SK-N-SH (cell line): ENCODE measurements around the gene PBX1. TPM values are rescaled to one million over a fixed set of nuclear protein-coding genes. Genes with fewer than 3 reads are reported as not detected.
A peak's percentile ranks its signal among the peaks of the same experiment; 100 is the strongest.

Source experiments
- CTCF ChIA-PET: fragments of 300-600, 350-600 bp; formaldehyde crosslinking; extraction: SDS; loops from one replicate; lab custom pipeline; 2021; lab: Yijun Ruan, JAX
- POLR2A ChIA-PET: fragments of 350-600 bp; sonication (Branson Sonifier 250); formaldehyde crosslinking; extraction: SDS; loops from one replicate; lab custom pipeline; 2020; ENCODE audit warnings: antibody characterized with exemption, inconsistent platforms; lab: Yijun Ruan, JAX
- DNase-seq: peaks from one replicate; pipeline ENCODE4 v3.0.0; 2012
- H2AFZ ChIP-seq: fragments of 200-600 bp; sonication (generic); 2 replicates; pipeline ENCODE4 v1.8.1; 2016; ENCODE audit warnings: antibody characterized with exemption, mild to moderate bottlenecking, low read depth
- H3F3A ChIP-seq: fragments of 200-600 bp; sonication (generic); replicated peaks from 2 replicates; pipeline ENCODE3; 2016; ENCODE audit warnings: antibody characterized with exemption, mild to moderate bottlenecking; ENCODE audit not compliant: insufficient read depth
- H3K27ac ChIP-seq, 2 experiments: fragments of 200-500 bp in 1 of 2; fragments of 200-600 bp in 1 of 2; sonication (Bioruptor generic) in 1 of 2; sonication (generic), shearing (Covaris generic) in 1 of 2; 2 replicates each; pipeline versions ENCODE4 v1.5.1 to v1.6.1; 2014 to 2016; ENCODE audit warnings: low read depth in 2 of 2, inconsistent platforms in 1 of 2, low read length in 1 of 2, mild to moderate bottlenecking in 1 of 2, mixed read lengths in 1 of 2
- H3K27me3 ChIP-seq: fragments of 200-600 bp; sonication (generic), shearing (Covaris generic); 2 replicates; pipeline ENCODE4 v1.6.1; 2016; ENCODE audit warnings: mixed run types; ENCODE audit not compliant: insufficient read depth
- H3K36me3 ChIP-seq, 2 experiments: fragments of 200-500 bp in 1 of 2; fragments of 200-600 bp in 1 of 2; sonication (Bioruptor generic) in 1 of 2; sonication (generic) in 1 of 2; replicated peaks in 1 of 2; 2 replicates each; pipeline versions ENCODE3 to v1.5.1; 2014 to 2016; ENCODE audit warnings: low read length in 1 of 2, mild to moderate bottlenecking in 1 of 2; ENCODE audit not compliant: insufficient read depth in 2 of 2, control insufficient read depth in 1 of 2
- H3K4me1 ChIP-seq, 2 experiments: fragments of 200-500 bp in 1 of 2; fragments of 200-600 bp in 1 of 2; sonication (Bioruptor generic) in 1 of 2; sonication (generic), shearing (Covaris generic) in 1 of 2; 2 replicates each; pipeline versions ENCODE4 v1.5.1 to v1.6.1; 2014 to 2016; ENCODE audit warnings: low read depth in 1 of 2, low read length in 1 of 2, mixed run types in 1 of 2; ENCODE audit not compliant: insufficient read depth in 2 of 2, control insufficient read depth in 1 of 2
- H3K4me2 ChIP-seq: fragments of 200-600 bp; sonication (generic), shearing (Covaris generic); 2 replicates; pipeline ENCODE4 v1.6.1; 2017; ENCODE audit warnings: mixed run types
- H3K4me3 ChIP-seq, 2 experiments: fragments of 200-500 bp in 1 of 2; fragments of 200-600 bp in 1 of 2; sonication (Bioruptor generic) in 1 of 2; sonication (generic), shearing (Covaris generic) in 1 of 2; 2 replicates each; pipeline versions ENCODE4 v1.5.1 to v1.8.1; 2014 to 2016; ENCODE audit warnings: low read depth in 2 of 2, inconsistent platforms in 1 of 2, low read length in 1 of 2, mild to moderate bottlenecking in 1 of 2, mixed read lengths in 1 of 2, moderate library complexity in 1 of 2
- H3K79me2 ChIP-seq: fragments of 200-600 bp; sonication (generic); 2 replicates; pipeline ENCODE4 v1.8.1; 2017; ENCODE audit warnings: mild to moderate bottlenecking; ENCODE audit not compliant: insufficient read depth
- H3K9ac ChIP-seq: fragments of 200-600 bp; sonication (generic); 2 replicates; pipeline ENCODE4 v1.6.1; 2017; ENCODE audit warnings: mixed run types
- H3K9me2 ChIP-seq: fragments of 200-600 bp; sonication (generic); 2 replicates; pipeline ENCODE4 v1.6.1; 2017; ENCODE audit warnings: mixed run types
- H3K9me3 ChIP-seq: fragments of 200-600 bp; sonication (generic); 2 replicates; pipeline ENCODE4 v1.6.1; 2017; ENCODE audit warnings: mixed run types, mild to moderate bottlenecking, moderate library complexity
- H4K20me1 ChIP-seq: fragments of 200-600 bp; sonication (generic); 2 replicates; pipeline ENCODE4 v1.6.1; 2017; ENCODE audit warnings: mild to moderate bottlenecking, mixed run types; ENCODE audit not compliant: insufficient read depth
- CTCF ChIP-seq: fragments of 200-600 bp; sonication (generic); IDR thresholded peaks from 2 replicates; pipeline ENCODE4 v1.6.1; 2017; ENCODE audit warnings: antibody characterized with exemption, mild to moderate bottlenecking, moderate library complexity
- EZH2phosphoT487 ChIP-seq: fragments of 200-600 bp; sonication (generic); IDR thresholded peaks from 2 replicates; pipeline ENCODE4 v1.6.1; 2017; ENCODE audit warnings: low read depth, mixed run types, mild to moderate bottlenecking, antibody characterized with exemption, moderate library complexity, borderline replicate concordance
- FOSL2 ChIP-seq: IDR thresholded peaks from 2 replicates; pipeline ENCODE4 v1.4.0; 2012; ENCODE audit warnings: low read depth, mild to moderate bottlenecking, moderate library complexity, borderline replicate concordance
- FOXM1 ChIP-seq: IDR thresholded peaks from 2 replicates; pipeline ENCODE4 v1.4.0; 2012; ENCODE audit warnings: low read depth, mild to moderate bottlenecking
- GABPA ChIP-seq: IDR thresholded peaks from 2 replicates; pipeline ENCODE4 v1.4.0; 2012; ENCODE audit warnings: low read depth, mild to moderate bottlenecking
- GATA2 ChIP-seq: sonication (generic); formaldehyde crosslinking; IDR thresholded peaks from 2 replicates; pipeline ENCODE4 v1.5.0; 2020; ENCODE audit warnings: mild to moderate bottlenecking, missing genetic modification reagents
- IRF3 ChIP-seq: fragments of 150-350 bp; IDR thresholded peaks from 2 replicates; pipeline ENCODE4 v1.6.1; 2016; ENCODE audit warnings: mild to moderate bottlenecking, low read depth, low read length
- JUND ChIP-seq: IDR thresholded peaks from 2 replicates; pipeline ENCODE4 v1.4.0; 2012
- MEF2A ChIP-seq: IDR thresholded peaks from 2 replicates; pipeline ENCODE4 v1.4.0; 2012; ENCODE audit warnings: low read depth, borderline replicate concordance
- MXI1 ChIP-seq: IDR thresholded peaks from 2 replicates; pipeline ENCODE4 v1.6.1; 2012; ENCODE audit warnings: mild to moderate bottlenecking, low read depth, low read length, improper control_type of control experiment
- NFIC ChIP-seq: IDR thresholded peaks from 2 replicates; pipeline ENCODE4 v1.4.0; 2012; ENCODE audit warnings: borderline replicate concordance
- NRF1 ChIP-seq: IDR thresholded peaks from 2 replicates; pipeline ENCODE4 v1.6.1; 2012; ENCODE audit warnings: low read depth, mild to moderate bottlenecking, low read length
- PBX3 ChIP-seq: IDR thresholded peaks from 2 replicates; pipeline ENCODE4; 2012
- POLR2AphosphoS5 ChIP-seq: IDR thresholded peaks from 2 replicates; pipeline ENCODE4 v1.6.1; 2012; ENCODE audit warnings: low read depth, low read length
- RAD21 ChIP-seq: IDR thresholded peaks from 2 replicates; pipeline ENCODE4 v1.6.1; 2012; ENCODE audit warnings: mild to moderate bottlenecking, low read length
- REST ChIP-seq: IDR thresholded peaks from 2 replicates; pipeline ENCODE4 v1.6.1; 2012; ENCODE audit warnings: mild to moderate bottlenecking, low read depth, low read length, moderate library complexity
- SIN3A ChIP-seq: IDR thresholded peaks from 2 replicates; pipeline ENCODE4 v1.6.1; 2012; ENCODE audit warnings: low read depth, mild to moderate bottlenecking, low read length, moderate library complexity, borderline replicate concordance
- TCF12 ChIP-seq: IDR thresholded peaks from 2 replicates; pipeline ENCODE4 v1.4.0; 2012
- USF1 ChIP-seq: IDR thresholded peaks from 2 replicates; pipeline ENCODE4 v1.4.0; 2012; ENCODE audit warnings: low read depth, borderline replicate concordance
- USF2 ChIP-seq: fragments of 150-350 bp; IDR thresholded peaks from 2 replicates; pipeline ENCODE4 v1.6.1; 2017; ENCODE audit warnings: antibody characterized with exemption, low read length, low read depth, borderline replicate concordance
- ZBTB33 ChIP-seq: IDR thresholded peaks from 2 replicates; pipeline ENCODE4 v1.4.0; 2012; ENCODE audit warnings: low read depth, borderline replicate concordance
- WGBS: methylation state at CpG from one replicate; pipeline ENCODE4 v1.1.6; 2017; ENCODE audit warnings: low lambda C conversion rate; 5-methylcytosine and 5-hydroxymethylcytosine counted together
- polyA plus RNA-seq, 3 experiments: library from polyadenylated mRNA; depleted of rRNA; stranded (reverse); fragments of >200 nt; gene quantifications; 2 replicates each; pipeline ENCODE4 v1.2.3, GENCODE V29; 2012

Gene PBX1
- polyA plus RNA-seq, 1 of the 3 experiments (the other 2 are of a cell fraction): 27.0 TPM

- WGBS: 57% methylated on average over 2 of the region's 2 CpGs
- H3K4me1 ChIP-seq: peaks cover 3 to 4% of the 10 kb centered on the region in 2 experiments; a peak in 2 of 4 replicates
These were observed 235.4 kb downstream of the PBX1 start for GRCh38 chr1:164794356-164794755.

More at GRCh38 chr1:164794356-164794755, 235.4 kb downstream of the PBX1 start:
- no peak for TF ChIP-seq REST
- no peak for TF ChIP-seq USF2
- no peak for TF ChIP-seq IRF3
- TF ChIP-seq SIN3A: peak; percentile 44; the same call in 1 of the 2 replicates
- TF ChIP-seq FOXM1: no peak
- TF ChIP-seq MEF2A: no peak
- TF ChIP-seq NFIC: peak; percentile 60; the same call in 1 of the 2 replicates
- 0 out of 2 replicates have a peak, but pooled peaks have one; percentile 16 for TF ChIP-seq POLR2AphosphoS5
- TF ChIP-seq ZBTB33: no peak
- TF ChIP-seq FOSL2: peak; percentile 85
- TF ChIP-seq TCF12: peak; percentile 82
- peak; percentile 37; the same call in 1 of the 2 replicates for TF ChIP-seq PBX3
- TF ChIP-seq CTCF: no peak
- TF ChIP-seq GATA2 (CRISPR knock-in tag): no peak
- TF ChIP-seq GABPA: no peak
- no peak for TF ChIP-seq RAD21
- TF ChIP-seq USF1: no peak
- TF ChIP-seq EZH2phosphoT487: no peak
- peak; percentile 77 for TF ChIP-seq JUND
- TF ChIP-seq NRF1: no peak
- no peak for TF ChIP-seq MXI1
- no peaks in the 10 kb centered on the region for H3K9me2 ChIP-seq
- DNase-seq: no peak
- peaks cover 0 to 5% of the 10 kb centered on the region in 2 experiments for H3K36me3 ChIP-seq
- no peaks in the 10 kb centered on the region for H4K20me1 ChIP-seq
- no peak overlapping the region for H2AFZ ChIP-seq
- no peaks in the 10 kb centered on the region for H3K27me3 ChIP-seq
- peak overlapping the region; percentile 30 to 57; a peak in 3 of 4 replicates for H3K27ac ChIP-seq
- no peaks in the 10 kb centered on the region for H3K79me2 ChIP-seq
- H3K9me3 ChIP-seq: no peaks in the 10 kb centered on the region
- H3K4me2 ChIP-seq: 0 out of 2 replicates have a peak overlapping the region, but pooled peaks have one; percentile 6
- POLR2A ChIA-PET: no interaction called here
- CTCF ChIA-PET: no interaction called here
- H3K9ac ChIP-seq: no peak overlapping the region
- H3F3A ChIP-seq: no peaks in the 10 kb centered on the region
- no peak overlapping the region for H3K4me3 ChIP-seq
